GM12864 (cell line): ENCODE results near the gene CALR.

Source experiments
- DNase-seq: peaks from one replicate; pipeline ENCODE4 v3.0.0-alpha.2; 2011; ENCODE audit warnings: low read depth
- H3K4me3 ChIP-seq: 2 replicates; pipeline ENCODE4 v1.5.1; 2011; ENCODE audit warnings: mild to moderate bottlenecking, low read depth, low read length, control low read depth
- CTCF ChIP-seq: IDR thresholded peaks from 2 replicates; pipeline ENCODE4 v1.5.1; 2011; ENCODE audit warnings: low read depth, mild to moderate bottlenecking, moderate library complexity, low read length, control low read depth, inconsistent platforms; ENCODE audit errors: missing control alignments

Gene CALR

DNA sequence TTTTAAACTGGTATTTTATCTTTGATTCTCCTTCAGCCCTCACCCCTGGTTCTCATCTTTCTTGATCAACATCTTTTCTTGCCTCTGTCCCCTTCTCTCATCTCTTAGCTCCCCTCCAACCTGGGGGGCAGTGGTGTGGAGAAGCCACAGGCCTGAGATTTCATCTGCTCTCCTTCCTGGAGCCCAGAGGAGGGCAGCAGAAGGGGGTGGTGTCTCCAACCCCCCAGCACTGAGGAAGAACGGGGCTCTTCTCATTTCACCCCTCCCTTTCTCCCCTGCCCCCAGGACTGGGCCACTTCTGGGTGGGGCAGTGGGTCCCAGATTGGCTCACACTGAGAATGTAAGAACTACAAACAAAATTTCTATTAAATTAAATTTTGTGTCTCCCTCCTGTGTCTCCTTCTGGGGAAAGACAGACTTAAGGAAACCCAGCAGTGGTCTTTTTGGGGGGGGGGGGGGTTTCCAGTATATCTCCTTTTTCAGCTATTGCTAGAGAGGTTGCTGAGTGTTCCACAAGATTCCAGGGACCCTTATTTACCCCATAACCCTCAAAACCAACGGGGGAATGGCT lies 5.8 kb downstream of the CALR start:
- no peak for TF ChIP-seq CTCF
- DNase-seq, result no peak
- H3K4me3 ChIP-seq, result peak overlapping the region; percentile 24; the same call in 1 of the 2 replicates

GRCh38 chr19:12945479-12946091 lies 7.2 kb downstream of the CALR start, which contains the start of gene RAD23A:
TSS of gene RAD23A (plus strand) at chr19:12945862. CDS start at chr19:12945949, 87 bp downstream.
- no peak for TF ChIP-seq CTCF
- peak; percentile 94 for DNase-seq
- H3K4me3 ChIP-seq, result peak within 1 kb of the TSS; percentile 69

- TF ChIP-seq CTCF, result no peak
- DNase-seq, result no peak
- peak overlapping the region; percentile 69 for H3K4me3 ChIP-seq
Observed at GRCh38 chr19:12946092-12946721, 7.8 kb downstream of the CALR start.

DNA sequence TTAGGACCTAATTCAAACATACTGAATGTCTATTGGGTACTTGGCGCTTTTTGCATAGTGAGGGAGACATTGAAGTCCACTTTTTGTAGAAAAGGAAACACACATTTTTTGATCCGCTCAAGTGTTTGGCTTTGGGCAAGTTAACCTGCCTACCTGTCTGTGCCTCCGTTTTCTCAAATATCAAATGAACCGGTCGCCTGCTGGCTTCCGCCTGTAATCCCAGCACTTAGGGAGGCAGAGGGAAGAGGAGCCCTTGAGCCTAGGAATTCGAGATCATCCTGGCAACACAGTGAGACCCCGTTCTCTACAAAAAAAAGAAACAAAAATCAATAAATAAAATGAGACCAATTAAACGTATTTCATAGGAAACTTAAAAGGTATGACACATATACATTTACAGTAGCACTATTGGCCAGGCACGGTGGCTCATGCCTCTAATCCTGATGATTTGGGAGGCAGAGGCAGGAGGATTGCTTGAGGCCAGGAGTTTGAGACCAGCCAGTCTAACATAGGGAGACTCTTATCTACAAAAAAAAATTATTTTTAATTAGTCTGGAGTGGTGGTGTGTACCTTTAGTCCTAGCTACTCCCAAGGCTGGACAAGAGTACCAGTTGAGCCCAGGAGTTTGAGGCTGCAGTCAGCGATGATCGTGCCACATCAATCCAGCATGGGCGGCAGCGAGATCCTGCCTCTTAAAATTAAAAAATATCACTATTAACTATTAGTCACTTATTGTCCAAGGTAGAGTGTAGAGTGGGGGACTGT lies 8.5 kb downstream of the CALR start:
- DNase-seq, result no peak
- TF ChIP-seq CTCF, result no peak
- H3K4me3 ChIP-seq, result peak overlapping the region; percentile 69

GRCh38 chr19:12947702-12948611 lies 9.5 kb downstream of the CALR start:
- TF ChIP-seq CTCF, result no peak
- no peak for DNase-seq
- H3K4me3 ChIP-seq, result no peak overlapping the region
